Mucosa of gallbladder (tissue), 1 donor: ENCODE data around the gene SHH. TPM values are rescaled to one million over a fixed set of nuclear protein-coding genes. Genes with fewer than 3 reads are reported as not detected.

Experiments
- DNase-seq: peaks from one replicate; pipeline ENCODE4 v3.0.0-alpha.2; 2020; ENCODE audit warnings: low spot score
- total RNA-seq: library from RNA; stranded (reverse); gene quantifications from one replicate; pipeline ENCODE4 v1.2.1, GENCODE V29; 2021
- donor health status: DM: no; HTN: no; CAD: no.

Gene SHH
- total RNA-seq, 1 donor from 2014 or later, result 134 TPM

GRCh38 chr7:155806096-155806871 is 6.0 kb downstream of the SHH start:
- DNase-seq, result no peak

DNA sequence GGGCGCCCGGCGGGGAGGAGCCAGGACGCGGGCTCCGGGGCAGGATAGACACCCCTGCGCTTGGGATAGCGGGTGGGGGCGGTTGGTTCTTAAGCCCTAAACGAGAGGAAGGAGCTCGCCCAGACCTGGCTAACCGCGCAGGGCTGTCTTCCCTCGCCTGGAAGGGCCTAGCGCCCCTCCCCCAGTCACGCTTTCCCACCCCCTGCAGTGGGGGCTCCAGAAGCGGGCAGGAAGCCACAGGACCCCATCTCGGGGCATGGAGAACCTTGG is 6.5 kb downstream of the SHH start:
- DNase-seq, result no peak

GRCh38 chr7:155804897-155805825 is 7.1 kb downstream of the SHH start:
- no peak for DNase-seq

DNA sequence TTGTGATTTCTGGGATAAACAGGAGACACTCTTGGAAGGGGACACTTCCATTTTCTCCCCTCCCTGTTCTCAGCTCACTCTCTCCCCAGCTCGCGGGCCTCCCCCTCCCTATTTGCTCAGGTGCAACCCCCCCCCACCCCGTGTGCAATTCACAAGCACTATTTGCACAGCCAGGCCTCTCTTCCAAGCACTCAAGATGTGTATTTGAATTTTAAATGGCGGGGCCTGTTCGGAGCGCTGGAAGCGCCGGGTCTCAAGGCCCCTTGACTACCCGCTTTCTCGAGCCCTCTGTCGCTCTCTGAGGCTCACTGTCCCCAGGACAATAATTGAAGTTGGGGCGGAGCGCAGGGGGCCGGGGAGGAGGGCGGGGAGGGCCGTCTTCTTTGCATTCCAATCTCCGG is 7.8 kb downstream of the SHH start:
- no peak for DNase-seq

DNA sequence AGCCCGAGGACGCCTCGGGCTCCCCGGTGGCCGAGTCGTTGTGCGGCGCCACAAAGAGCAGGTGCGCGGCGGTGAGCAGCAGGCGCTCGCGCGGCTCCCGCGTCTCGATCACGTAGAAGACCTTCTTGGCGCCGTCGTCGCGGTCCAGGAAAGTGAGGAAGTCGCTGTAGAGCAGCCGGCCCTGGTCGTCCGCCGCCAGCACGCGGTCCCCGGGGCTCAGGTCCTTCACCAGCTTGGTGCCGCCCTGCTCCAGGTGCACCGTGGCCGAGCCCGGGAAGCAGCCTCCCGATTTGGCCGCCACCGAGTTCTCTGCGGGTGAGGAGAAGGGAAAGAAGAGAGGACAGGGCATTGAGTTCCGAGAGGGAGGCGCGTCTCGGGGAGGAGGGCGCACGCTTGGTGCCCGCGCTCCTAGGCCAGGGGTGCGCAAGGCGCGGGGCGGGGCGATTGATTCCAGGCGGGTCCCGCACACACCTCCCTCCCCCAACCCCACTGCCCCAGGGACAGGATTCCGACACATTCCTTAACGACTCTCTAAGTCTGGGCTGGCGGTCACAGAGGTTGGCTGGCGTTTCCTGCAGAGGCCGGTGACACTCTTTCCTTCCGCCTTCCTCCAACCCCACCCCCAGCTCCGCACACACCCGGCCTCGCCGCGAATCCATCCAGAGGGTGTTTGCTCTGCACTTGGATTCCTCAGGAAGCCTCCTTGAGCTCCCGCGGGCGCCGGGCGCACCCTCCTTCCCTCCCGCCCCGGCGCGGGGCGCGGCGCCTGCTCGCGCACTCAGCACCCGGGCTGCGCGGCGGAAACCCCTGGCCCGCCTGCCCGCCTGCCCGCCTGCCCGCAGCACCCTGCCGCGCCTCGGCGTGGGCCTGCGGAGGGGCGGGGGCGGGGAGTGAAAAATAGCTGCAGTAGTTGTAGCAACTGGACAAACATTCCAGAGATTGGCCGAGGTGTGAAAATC is 8.6 kb downstream of the SHH start:
- DNase-seq, result peak; percentile 80

- DNase-seq, result no peak
Measured at GRCh38 chr7:155802906-155803417, 9.3 kb downstream of the SHH start.

DNA sequence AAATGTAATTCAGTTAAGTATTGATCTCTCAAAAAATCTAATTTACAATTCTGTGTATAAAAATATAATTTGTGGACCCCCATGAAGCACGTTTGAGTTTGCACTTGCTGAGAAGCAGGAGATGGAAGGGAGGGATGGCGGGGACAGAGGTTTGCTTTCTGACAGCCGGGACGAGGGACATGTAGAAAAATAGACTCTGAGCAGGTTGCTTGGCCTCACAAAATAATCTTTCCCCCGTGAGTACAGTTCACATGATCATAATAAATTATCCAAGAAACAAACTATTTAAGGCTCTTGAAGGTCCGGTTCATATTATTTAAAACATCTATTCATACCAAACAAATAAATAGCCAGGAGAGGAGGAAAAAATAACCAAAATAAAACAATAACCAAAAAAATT is 10.0 kb downstream of the SHH start:
- DNase-seq, result no peak

- DNase-seq, result no peak
Measured at GRCh38 chr7:155800741-155801267, 11.5 kb downstream of the SHH start.

DNA sequence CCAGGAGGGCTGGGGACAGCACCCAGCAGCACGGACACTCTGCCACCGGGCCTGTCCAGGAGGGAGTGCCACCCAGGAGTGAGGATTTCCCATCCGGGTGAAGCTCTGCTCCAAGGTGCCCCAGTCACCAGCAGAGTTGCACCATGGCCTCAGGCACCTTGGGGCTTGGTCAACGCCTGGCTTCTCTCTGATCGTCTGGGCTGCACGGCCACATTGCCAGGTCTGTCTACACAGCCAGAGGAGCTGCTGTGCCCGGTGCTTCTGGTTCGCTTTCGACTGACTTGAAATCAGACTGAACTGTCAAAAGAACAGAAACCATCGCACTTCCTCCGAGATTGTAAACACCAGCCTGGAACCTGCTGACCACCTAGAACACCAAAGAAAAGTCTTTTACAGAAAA is 12.0 kb downstream of the SHH start:
- no peak for DNase-seq

DNA sequence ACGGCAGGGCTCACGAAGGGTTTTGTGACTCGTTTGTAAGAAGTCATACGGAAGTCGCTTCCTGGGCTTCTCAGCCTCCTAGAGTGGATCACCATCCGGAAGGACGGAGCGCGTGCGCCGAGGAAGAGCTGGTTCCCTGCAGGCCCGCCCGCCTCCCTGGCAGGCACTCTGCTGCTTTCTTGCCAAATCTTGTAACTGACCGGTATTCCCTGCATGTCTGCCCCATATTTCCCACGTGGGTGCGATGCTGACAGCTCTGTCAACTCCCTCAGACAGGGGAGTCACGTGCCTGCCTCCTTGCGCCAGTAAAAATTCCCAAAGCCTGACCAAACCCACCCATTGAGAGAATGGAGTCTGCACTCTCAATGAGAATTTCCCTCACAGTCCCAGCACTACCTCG is 12.7 kb downstream of the SHH start:
- no peak for DNase-seq

DNA sequence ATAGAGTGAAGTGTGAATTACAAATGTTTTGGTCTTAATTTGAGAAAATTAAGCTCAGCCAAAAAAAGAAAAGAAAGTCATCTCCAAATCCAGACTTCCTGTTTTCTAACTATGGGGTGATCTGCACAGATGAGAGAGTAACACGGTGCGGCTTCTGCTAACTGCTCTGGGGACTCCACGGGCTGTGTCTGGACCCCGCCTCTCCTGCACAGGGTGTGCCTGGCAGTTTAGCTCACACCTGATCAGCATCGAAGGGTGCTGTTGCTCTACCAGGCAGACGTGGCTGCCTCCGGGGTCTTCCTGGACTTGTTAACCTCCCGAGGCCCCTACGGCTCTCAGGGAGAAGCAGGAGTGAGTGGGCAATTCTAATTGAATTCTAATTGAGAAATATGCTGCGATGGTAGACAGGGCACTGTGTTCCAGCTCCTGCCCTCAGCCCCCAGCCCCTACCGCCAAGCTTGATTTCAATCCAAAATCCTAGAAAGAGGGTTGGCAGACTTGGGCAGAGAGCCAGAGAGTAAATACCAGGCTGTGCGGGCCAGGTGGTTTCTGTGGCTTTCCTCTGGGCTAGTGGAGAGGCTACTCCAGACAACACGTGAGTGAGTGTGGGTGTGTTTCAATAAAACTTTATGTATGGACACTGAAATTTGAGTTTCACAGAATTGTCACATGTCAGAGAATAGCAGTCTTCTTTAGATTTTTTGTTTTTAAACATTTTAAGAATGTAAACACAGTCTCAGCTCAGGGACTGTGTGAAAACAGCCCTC is 13.4 kb downstream of the SHH start:
- DNase-seq, result no peak

DNA sequence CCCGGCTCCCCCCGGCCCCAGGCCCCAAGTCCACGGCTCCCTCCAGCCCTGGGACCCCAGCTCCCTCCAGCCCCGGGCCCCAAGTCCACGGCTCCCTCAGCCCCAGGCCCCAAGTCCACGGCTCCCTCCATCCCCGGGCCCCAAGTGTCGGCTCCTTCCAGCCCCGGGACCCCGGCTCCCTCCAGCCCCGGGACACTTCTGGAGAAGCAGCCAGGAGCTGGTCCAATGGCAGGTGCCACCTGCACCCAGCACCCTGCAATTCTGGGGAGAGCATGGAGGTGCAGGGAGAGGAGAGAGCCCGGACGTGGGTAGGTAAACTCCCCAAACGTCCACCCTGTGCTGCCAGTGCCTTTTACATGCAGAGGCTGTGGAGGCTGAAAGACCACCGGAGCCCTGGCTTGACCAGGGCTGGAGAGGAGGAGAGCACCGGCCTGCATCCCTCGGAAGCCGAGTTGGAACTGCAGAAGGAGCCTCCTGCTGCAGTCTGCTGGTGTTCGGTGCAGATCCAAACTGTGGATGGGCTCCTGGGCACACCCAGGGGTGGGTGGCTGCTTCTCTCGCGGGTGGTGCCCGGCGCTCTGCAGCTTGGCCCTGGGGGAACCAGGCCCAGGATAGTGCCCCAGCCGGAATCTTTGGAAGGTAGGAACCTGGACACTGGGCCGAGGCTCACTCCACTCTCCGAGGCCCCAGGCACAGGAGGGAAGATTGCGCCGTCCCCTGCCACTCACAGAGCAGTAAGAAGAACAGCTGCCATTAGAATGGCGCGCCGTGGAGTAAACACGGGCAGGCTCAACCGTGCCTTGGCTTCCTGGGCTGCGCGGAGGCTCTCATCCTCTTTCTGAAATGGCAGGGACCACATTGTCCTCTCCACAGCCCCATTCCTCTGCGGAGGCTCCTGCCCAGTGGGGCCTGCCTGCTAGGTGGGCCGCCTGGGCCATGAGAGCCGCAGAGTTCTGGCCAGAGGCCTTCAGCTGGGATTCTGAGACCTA is 14.7 kb downstream of the SHH start:
- DNase-seq, result no peak

DNA sequence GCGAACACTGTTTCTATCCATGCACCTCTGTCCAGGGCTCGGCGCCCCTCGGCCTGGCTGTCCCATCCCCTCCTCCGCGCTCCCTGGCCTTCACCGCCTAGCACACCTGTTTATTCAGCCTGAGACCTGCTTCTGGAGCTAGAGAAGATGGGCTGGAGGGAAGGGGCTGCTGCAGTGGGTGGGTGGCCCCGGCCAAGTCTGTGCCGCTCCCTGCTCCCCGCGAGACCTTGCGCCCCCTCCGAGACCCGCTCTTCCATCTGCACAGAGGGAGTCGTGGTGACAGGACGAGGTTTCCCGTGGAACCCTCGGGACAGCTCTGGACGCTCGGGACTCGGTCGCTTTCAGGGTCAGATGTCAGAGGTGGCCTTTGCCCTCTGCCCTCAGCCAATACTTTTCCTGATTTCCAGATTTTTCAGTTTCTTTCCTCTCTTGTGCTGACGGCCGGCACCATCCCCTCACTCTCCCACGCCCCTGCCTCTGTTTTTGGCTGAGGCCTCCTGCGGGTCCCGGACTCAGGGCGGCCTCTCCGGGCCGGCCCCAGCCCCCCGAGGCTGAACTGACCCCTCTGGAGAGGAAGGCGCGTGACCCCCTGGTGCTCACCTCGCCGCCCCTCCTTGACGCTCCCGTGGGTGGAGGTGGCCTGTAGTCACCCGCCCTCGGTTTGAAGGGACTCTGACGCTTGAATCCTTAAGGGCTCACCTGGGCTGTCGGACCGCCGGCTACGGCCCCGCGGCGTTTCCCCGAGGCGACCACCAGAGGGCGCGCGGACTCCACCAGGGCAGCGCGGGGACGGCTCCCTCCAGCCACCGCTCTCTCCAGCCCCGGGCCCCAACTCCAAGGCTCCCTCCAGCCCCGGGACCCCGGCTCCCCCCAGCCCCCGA is 15.6 kb downstream of the SHH start:
- peak; percentile 58 for DNase-seq

GRCh38 chr7:155795951-155796350 is 16.3 kb downstream of the SHH start:
- no peak for DNase-seq

GRCh38 chr7:155795401-155795800 is 16.9 kb downstream of the SHH start:
- no peak for DNase-seq

DNA sequence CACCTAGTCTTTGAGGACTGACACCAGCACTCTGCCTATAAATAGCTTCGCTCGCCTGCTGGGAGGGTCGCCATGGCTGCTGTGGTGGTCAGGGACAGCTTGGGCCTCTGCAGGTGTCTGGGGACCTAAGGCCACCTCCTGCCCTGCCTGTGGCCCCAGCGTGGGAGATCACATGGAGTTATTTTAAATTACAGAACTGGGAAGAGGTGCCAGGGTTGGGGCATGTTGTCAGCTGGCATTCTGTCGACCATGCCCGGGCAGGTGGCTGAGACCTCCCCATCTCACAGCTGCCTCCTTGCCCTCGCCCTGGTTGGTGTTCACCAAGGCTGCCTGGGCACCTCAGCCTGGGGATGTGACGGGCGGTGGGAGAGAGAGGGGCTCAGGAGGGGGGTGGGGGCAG is 18.1 kb downstream of the SHH start:
- no peak for DNase-seq

DNA sequence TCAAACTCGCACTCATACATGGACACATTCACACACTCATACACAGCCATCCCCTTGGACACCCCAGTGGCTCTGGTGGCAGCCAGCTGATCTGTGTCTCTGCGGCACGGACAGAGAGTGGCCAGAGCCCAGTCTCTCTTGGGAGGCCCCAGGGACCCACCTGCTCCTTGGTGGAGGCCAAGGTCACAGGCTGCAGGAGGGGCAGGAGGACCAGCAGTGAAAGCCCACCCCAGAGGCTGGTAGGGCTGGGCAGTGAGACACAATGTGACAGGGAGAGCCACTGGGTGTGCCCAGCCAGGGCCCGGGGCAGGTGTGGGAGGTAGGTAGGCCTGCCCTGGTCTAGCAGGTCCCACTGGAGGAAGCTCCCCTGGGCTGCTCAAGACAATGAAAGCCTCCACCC is 18.5 kb downstream of the SHH start:
- no peak for DNase-seq

DNA sequence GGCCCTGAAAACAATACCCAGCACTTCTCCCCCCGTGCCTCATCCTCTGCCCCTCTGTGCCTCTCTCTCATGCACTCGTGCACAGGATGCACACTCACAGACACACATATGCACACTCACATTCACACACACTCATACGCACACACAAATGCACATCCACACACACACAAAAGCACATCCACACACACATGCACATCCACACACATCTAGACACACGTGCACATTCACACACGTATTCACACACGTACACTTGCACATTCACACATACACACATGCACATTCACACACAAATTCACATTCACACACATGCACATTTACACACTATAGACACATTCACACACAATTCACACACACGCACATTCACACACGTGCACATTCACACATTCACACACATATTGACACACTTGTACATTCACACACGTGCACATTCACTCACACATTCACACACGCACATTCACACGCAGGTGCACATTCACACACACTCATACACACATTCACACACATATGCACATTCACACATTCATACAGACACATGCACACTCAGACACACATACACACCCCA is 19.2 kb downstream of the SHH start:
- no peak for DNase-seq
